PC-3 (cell line): ENCODE data around the gene CATSPERE.

Experiments
- EZH2 ChIP-seq: fragments of 300-600 bp; sonication (generic); IDR thresholded peaks from one replicate; pipeline ENCODE4 v1.6.1; 2017; ENCODE audit warnings: antibody characterized with exemption, mild to moderate bottlenecking, low read length; ENCODE audit not compliant: unreplicated experiment
- EZH2phosphoT487 ChIP-seq: fragments of 300-600 bp; sonication (generic); IDR thresholded peaks from 2 replicates; pipeline ENCODE4 v1.6.1; 2018; ENCODE audit warnings: mild to moderate bottlenecking, antibody characterized with exemption, low read length, borderline replicate concordance
- TF ChIP-seq, protein P1 (sequence below): fragments of 300-600 bp; sonication (generic); conservative IDR thresholded peaks from 2 replicates; pipeline ENCODE4 v1.5.1; 2017; ENCODE audit warnings: antibody characterized with exemption, low read depth, mild to moderate bottlenecking, low read length

DNA sequence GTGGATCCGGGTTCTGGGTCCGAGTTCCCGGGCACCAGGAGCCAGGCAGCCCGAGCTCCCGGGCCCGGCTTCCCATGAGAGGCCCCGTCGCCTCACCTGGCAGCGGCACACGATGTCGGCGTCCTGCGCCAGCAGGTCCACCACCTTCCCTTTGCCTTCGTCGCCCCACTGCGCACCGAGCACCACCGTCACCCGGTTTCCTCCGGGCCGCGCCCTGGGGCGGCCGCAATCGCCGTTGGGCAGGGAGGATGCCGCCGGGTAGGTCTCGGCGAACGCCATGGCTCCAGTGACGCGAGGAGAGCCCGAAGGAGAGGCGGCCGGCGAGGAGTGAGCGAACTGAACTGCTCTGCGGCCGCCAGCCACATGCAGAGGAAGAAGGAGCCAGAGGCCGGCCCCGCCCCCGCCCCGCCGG lies 9.5 kb upstream of the CATSPERE start, which contains the start of gene ADSS2:
- TF ChIP-seq, protein P1, sequence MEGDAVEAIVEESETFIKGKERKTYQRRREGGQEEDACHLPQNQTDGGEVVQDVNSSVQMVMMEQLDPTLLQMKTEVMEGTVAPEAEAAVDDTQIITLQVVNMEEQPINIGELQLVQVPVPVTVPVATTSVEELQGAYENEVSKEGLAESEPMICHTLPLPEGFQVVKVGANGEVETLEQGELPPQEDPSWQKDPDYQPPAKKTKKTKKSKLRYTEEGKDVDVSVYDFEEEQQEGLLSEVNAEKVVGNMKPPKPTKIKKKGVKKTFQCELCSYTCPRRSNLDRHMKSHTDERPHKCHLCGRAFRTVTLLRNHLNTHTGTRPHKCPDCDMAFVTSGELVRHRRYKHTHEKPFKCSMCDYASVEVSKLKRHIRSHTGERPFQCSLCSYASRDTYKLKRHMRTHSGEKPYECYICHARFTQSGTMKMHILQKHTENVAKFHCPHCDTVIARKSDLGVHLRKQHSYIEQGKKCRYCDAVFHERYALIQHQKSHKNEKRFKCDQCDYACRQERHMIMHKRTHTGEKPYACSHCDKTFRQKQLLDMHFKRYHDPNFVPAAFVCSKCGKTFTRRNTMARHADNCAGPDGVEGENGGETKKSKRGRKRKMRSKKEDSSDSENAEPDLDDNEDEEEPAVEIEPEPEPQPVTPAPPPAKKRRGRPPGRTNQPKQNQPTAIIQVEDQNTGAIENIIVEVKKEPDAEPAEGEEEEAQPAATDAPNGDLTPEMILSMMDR = no peak
- TF ChIP-seq EZH2 (no peak), EZH2phosphoT487 (no peak)
